Measurements from ENCODE around the gene MLH3. TPM values are rescaled to one million over a fixed set of nuclear protein-coding genes. Genes with fewer than 3 reads are reported as not detected.

Gene MLH3
- polyA plus RNA-seq, 1 donor (not counting 4 experiments of a cell fraction or from before 2014, with no cell fraction given): 13.0 TPM

DNA sequence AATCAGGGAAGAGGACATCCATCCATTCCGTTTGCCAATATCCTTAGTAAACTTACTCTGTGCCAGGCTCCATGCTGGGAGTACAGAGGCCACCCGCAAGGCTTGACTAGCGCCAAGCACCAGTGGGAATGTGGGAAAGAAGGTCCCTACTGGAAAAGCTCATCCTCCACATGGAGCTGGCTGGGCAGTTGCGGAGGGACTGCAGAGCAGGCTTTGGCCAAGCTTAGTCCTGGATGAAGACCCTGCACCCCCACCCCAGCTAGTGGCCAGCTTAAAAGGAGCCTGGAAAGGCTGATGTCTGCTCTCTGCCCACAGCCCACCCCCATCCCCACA, 70.9 kb downstream of the MLH3 start:
- no peaks in the 10 kb centered on the region for H3K79me2 ChIP-seq (ENCODE audit: control insufficient read depth, insufficient read depth, low read length)
- H3K4me2 ChIP-seq (ENCODE audit: control insufficient read depth, extremely low read depth, insufficient read depth, low read depth, low read length): no peak overlapping the region
- H3K4me1 ChIP-seq (ENCODE audit: control insufficient read depth, extremely low read depth, insufficient read depth, low read length): peaks cover 33% of the 10 kb centered on the region
- H3K36me3 ChIP-seq (ENCODE audit: control insufficient read depth in 2 of 2, extremely low read depth in 1 of 2, insufficient read depth in 2 of 2, low read length in 2 of 2): no peaks in the 10 kb centered on the region
- no peak overlapping the region for H2AFZ ChIP-seq (ENCODE audit: control insufficient read depth, low read length)
- H3K9me1 ChIP-seq (ENCODE audit: control insufficient read depth, extremely low read depth, insufficient read depth, low read length): no peaks in the 10 kb centered on the region
- DNase-seq (ENCODE audit: low read depth, low spot score) (no peak), FAIRE-seq (no peak)
- no peaks in the 10 kb centered on the region for H3K9me3 ChIP-seq (ENCODE audit: control insufficient read depth, low read depth, low read length)
- H3K9ac ChIP-seq (ENCODE audit: control insufficient read depth, extremely low read depth, insufficient read depth, low read length): no peak overlapping the region
- no peaks in the 10 kb centered on the region for H4K20me1 ChIP-seq (ENCODE audit: control insufficient read depth, extremely low read depth, insufficient read depth, low read length)
- no peak for TF ChIP-seq EZH2 (IDR thresholded peaks at IDR 0.05; ENCODE audit: low read length)
- TF ChIP-seq, protein P1, sequence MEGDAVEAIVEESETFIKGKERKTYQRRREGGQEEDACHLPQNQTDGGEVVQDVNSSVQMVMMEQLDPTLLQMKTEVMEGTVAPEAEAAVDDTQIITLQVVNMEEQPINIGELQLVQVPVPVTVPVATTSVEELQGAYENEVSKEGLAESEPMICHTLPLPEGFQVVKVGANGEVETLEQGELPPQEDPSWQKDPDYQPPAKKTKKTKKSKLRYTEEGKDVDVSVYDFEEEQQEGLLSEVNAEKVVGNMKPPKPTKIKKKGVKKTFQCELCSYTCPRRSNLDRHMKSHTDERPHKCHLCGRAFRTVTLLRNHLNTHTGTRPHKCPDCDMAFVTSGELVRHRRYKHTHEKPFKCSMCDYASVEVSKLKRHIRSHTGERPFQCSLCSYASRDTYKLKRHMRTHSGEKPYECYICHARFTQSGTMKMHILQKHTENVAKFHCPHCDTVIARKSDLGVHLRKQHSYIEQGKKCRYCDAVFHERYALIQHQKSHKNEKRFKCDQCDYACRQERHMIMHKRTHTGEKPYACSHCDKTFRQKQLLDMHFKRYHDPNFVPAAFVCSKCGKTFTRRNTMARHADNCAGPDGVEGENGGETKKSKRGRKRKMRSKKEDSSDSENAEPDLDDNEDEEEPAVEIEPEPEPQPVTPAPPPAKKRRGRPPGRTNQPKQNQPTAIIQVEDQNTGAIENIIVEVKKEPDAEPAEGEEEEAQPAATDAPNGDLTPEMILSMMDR (optimal IDR thresholded peaks at IDR 0.05 in 1 of 3, IDR thresholded peaks at IDR 0.05 in 1 of 3, conservative IDR thresholded peaks at IDR 0.05 in 1 of 3; ENCODE audit: extremely low read depth in 1 of 3, insufficient read depth in 2 of 3, low read length in 3 of 3): no peak
- H3K27me3 ChIP-seq (ENCODE audit: control insufficient read depth, extremely low read depth, insufficient read depth, low read length): no peaks in the 10 kb centered on the region
- H3K4me3 ChIP-seq (ENCODE audit: control insufficient read depth in 2 of 3, extremely low read depth in 1 of 3, insufficient read depth in 2 of 3, low read depth in 1 of 3, low read length in 3 of 3): no peak overlapping the region
- dilution Hi-C loops (cut with MboI; ENCODE audit: extremely low pct_ligation_motif_present, low sequenced_read_pairs): no loop called here
- H3K27ac ChIP-seq (ENCODE audit: control insufficient read depth, insufficient read depth, low read length): no peak overlapping the region

DNA sequence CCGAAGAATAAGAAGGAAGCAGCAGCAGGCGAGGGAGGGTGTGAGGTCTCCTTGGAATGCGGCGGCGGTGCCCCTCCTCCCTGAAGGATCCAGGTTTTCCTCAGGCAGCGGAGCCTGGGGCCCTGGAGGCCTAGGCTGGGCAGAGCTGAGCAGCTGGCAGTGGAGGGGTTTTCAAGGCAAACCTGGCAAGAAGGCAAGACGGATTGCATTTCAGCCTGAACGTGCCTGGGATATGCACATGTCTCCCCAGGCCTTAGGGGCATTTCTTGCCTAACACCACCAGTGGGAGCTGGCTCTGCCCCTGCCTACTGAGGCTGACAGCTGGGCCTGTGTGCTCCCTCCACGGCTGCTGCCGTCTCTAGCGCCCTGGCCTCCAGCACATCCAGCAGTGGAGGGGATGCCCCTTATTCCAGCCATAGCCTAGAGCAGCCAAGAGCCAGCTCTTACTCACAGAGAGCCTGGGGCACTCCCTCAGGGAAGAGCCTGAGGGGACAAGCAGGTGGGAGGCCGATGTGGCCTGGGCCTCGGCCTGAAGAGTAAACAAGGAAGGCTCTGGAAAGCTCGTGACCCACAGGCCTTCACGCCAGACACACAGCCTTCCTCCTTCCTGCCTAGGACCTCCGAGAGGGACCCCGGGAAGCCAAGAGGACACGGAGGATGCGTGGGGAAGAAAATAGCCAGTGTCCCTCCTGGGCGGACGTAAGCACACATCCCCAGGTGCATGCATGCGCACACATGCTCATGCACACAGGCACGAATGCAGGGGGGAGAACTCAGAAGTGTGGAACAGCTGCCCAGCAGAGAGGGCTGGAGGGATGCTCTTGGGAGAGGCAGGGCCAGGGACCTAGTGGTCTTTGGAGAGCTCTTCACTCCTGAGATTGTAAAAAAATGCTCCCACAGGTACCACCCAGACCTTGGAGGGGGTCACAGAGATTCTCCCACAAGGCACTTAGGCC, 71.5 kb downstream of the MLH3 start:
- Histone ChIP-seq H3K27ac (ENCODE audit: control insufficient read depth, insufficient read depth, low read length) (no peak overlapping the region), H4K20me1 (ENCODE audit: control insufficient read depth, extremely low read depth, insufficient read depth, low read length) (no peaks in the 10 kb centered on the region), H3K9ac (ENCODE audit: control insufficient read depth, extremely low read depth, insufficient read depth, low read length) (peak overlapping the region; percentile 28), H3K27me3 (ENCODE audit: control insufficient read depth, extremely low read depth, insufficient read depth, low read length) (no peaks in the 10 kb centered on the region), H3K79me2 (ENCODE audit: control insufficient read depth, insufficient read depth, low read length) (no peaks in the 10 kb centered on the region), H3K4me2 (ENCODE audit: control insufficient read depth, extremely low read depth, insufficient read depth, low read depth, low read length) (peak overlapping the region; percentile 31), H3K9me3 (ENCODE audit: control insufficient read depth, low read depth, low read length) (no peaks in the 10 kb centered on the region), H3K36me3 (ENCODE audit: control insufficient read depth in 2 of 2, extremely low read depth in 1 of 2, insufficient read depth in 2 of 2, low read length in 2 of 2) (no peaks in the 10 kb centered on the region), H3K4me3 (ENCODE audit: control insufficient read depth in 2 of 3, extremely low read depth in 1 of 3, insufficient read depth in 2 of 3, low read depth in 1 of 3, low read length in 3 of 3) (no peak overlapping the region), H3K4me1 (ENCODE audit: control insufficient read depth, extremely low read depth, insufficient read depth, low read length) (peaks cover 33% of the 10 kb centered on the region), H2AFZ (ENCODE audit: control insufficient read depth, low read length) (no peak overlapping the region), H3K9me1 (ENCODE audit: control insufficient read depth, extremely low read depth, insufficient read depth, low read length) (no peaks in the 10 kb centered on the region)
- dilution Hi-C loops (cut with MboI; ENCODE audit: extremely low pct_ligation_motif_present, low sequenced_read_pairs): no loop called here
- no peak for TF ChIP-seq EZH2 (IDR thresholded peaks at IDR 0.05; ENCODE audit: low read length)
- TF ChIP-seq, protein P1 (optimal IDR thresholded peaks at IDR 0.05 in 1 of 3, IDR thresholded peaks at IDR 0.05 in 1 of 3, conservative IDR thresholded peaks at IDR 0.05 in 1 of 3; ENCODE audit: extremely low read depth in 1 of 3, insufficient read depth in 2 of 3, low read length in 3 of 3): peak in 1 of 3 experiments; percentile 40
- no peak for DNase-seq (ENCODE audit: low read depth, low spot score)
- peak; percentile 74 for FAIRE-seq

Data from keratinocyte (primary cell).